GM21786 (cell line): Measurements from ENCODE around the gene ZBTB46.

Source experiments
- ATAC-seq: cut with Tn5 transposase; IDR thresholded peaks from one replicate; pipeline ENCODE4 v1.9.1; 2021; ENCODE audit not compliant: unreplicated experiment

Gene ZBTB46

GRCh38 chr20:63707558-63708300, 123.3 kb downstream of the ZBTB46 start, which contains the start of the genes ARFRP1 and ZGPAT:
Gene ARFRP1 (minus strand): TSS chr20:63707976. CDS start chr20:63707091, 885 bp downstream.
Gene ZGPAT (plus strand): TSS chr20:63708039. CDS start chr20:63708581, 542 bp downstream.
- ATAC-seq = peak; percentile 58

GRCh38 chr20:63706852-63707557, 124.1 kb downstream of the ZBTB46 start:
- peak; percentile 8 for ATAC-seq

- ATAC-seq = no peak
These were observed 124.9 kb downstream of the ZBTB46 start for GRCh38 chr20:63706027-63706695.

GRCh38 chr20:63705232-63706026, 125.6 kb downstream of the ZBTB46 start:
- no peak for ATAC-seq

- no peak for ATAC-seq
These were observed 126.3 kb downstream of the ZBTB46 start for GRCh38 chr20:63704749-63705117.

GRCh38 chr20:63703976-63704748, 126.9 kb downstream of the ZBTB46 start:
- ATAC-seq = no peak

GRCh38 chr20:63703471-63703975, 127.5 kb downstream of the ZBTB46 start:
- ATAC-seq = no peak

- ATAC-seq = no peak
These were observed 128.2 kb downstream of the ZBTB46 start for GRCh38 chr20:63702751-63703470.

- ATAC-seq = no peak
These were observed 128.9 kb downstream of the ZBTB46 start for GRCh38 chr20:63702036-63702665.

GRCh38 chr20:63701329-63702035, 129.6 kb downstream of the ZBTB46 start:
- ATAC-seq = no peak

GRCh38 chr20:63701051-63701328, 130.1 kb downstream of the ZBTB46 start:
- ATAC-seq = no peak

- no peak for ATAC-seq
These were observed 130.6 kb downstream of the ZBTB46 start for GRCh38 chr20:63700199-63701050.

- ATAC-seq = no peak
These were observed 131.4 kb downstream of the ZBTB46 start for GRCh38 chr20:63699466-63700198.

- ATAC-seq = no peak
These were observed 132.2 kb downstream of the ZBTB46 start for GRCh38 chr20:63698739-63699465.

GRCh38 chr20:63697868-63698545, 133.1 kb downstream of the ZBTB46 start:
- no peak for ATAC-seq
